HEK293T (cell line): Measurements from ENCODE around the gene KRTAP2-3.

Experiments used
- BHLHE40 ChIP-seq: fragments of 450-650 bp; IDR thresholded peaks from 2 replicates; pipeline ENCODE4 v1.6.1; 2016; ENCODE audit warnings: mild to moderate bottlenecking, moderate library complexity, borderline replicate concordance
- ELF4 ChIP-seq: fragments of 450-650 bp; IDR thresholded peaks from 2 replicates; pipeline ENCODE4 v1.6.1; 2017; ENCODE audit warnings: antibody characterized with exemption
- FOXM1 ChIP-seq: fragments of 450-650 bp; IDR thresholded peaks from 2 replicates; pipeline ENCODE4 v1.6.1; 2017; ENCODE audit warnings: mild to moderate bottlenecking, borderline replicate concordance
- PKNOX1 ChIP-seq: fragments of 450-650 bp; IDR thresholded peaks from 2 replicates; pipeline ENCODE4 v1.6.1; 2016
- SUZ12 ChIP-seq: fragments of 450-650 bp; IDR thresholded peaks from 2 replicates; pipeline ENCODE4 v1.6.1; 2016; ENCODE audit warnings: mild to moderate bottlenecking
- ZNF384 ChIP-seq: fragments of 450-650 bp; IDR thresholded peaks from 2 replicates; pipeline ENCODE4 v1.6.1; 2016

GRCh38 chr17:41082626-41083025 is 22.7 kb upstream of the KRTAP2-3 start:
- TF ChIP-seq ZNF384 (no peak), FOXM1 (no peak), PKNOX1 (no peak), SUZ12 (no peak), ELF4 (no peak), BHLHE40 (no peak)
